Neural progenitor cell (in vitro differentiated cells): ENCODE data around the gene SLC25A44. TPM values are rescaled to one million over a fixed set of nuclear protein-coding genes. Genes with fewer than 3 reads are reported as not detected.
"Not testable (repeated sequence)": the region's sequence is repeated elsewhere in the genome, so short reads cannot be mapped to it uniquely, and the experiment has no call there.

Source experiments
- DNase-seq: peaks from one replicate; pipeline ENCODE4 v3.0.0-alpha.2; 2016; ENCODE audit warnings: low spot score
- H2AFZ ChIP-seq: fragments of 200-600 bp; sonication (generic); replicated peaks from 2 replicates; pipeline ENCODE4 v1.6.1; 2016; ENCODE audit warnings: antibody characterized with exemption
- H3F3A ChIP-seq: fragments of 200-600 bp; sonication (generic); 2 replicates; pipeline ENCODE4 v1.6.1; 2016; ENCODE audit warnings: antibody characterized with exemption, low read depth
- H3K27ac ChIP-seq: fragments of 200-600 bp; sonication (generic); 2 replicates; pipeline ENCODE4 v1.5.1; 2016; ENCODE audit warnings: mild to moderate bottlenecking
- H3K27me3 ChIP-seq: fragments of 200-600 bp; sonication (generic); 2 replicates; pipeline ENCODE4 v1.6.1; 2016; ENCODE audit warnings: mild to moderate bottlenecking, moderate library complexity
- H3K36me3 ChIP-seq: fragments of 200-600 bp; sonication (generic); 2 replicates; pipeline ENCODE4 v1.5.1; 2016
- H3K4me1 ChIP-seq: fragments of 200-600 bp; sonication (generic); 2 replicates; pipeline ENCODE4 v1.6.1; 2016; ENCODE audit warnings: mixed run types
- H3K4me2 ChIP-seq: fragments of 200-600 bp; sonication (generic); 2 replicates; pipeline ENCODE4 v1.6.1; 2016
- H3K4me3 ChIP-seq: fragments of 200-600 bp; sonication (generic); 2 replicates; pipeline ENCODE4 v1.5.1; 2016
- H3K79me2 ChIP-seq: fragments of 200-600 bp; sonication (generic); 2 replicates; pipeline ENCODE4 v1.6.1; 2016; ENCODE audit warnings: low read depth
- H3K9ac ChIP-seq: fragments of 200-600 bp; sonication (generic); 2 replicates; pipeline ENCODE4 v1.6.1; 2016
- H3K9me3 ChIP-seq: fragments of 200-600 bp; sonication (generic); 2 replicates; pipeline ENCODE4 v1.5.1; 2016; ENCODE audit warnings: low read depth
- H4K20me1 ChIP-seq: fragments of 200-600 bp; sonication (generic); 2 replicates; pipeline ENCODE4 v1.6.1; 2016; ENCODE audit warnings: low read depth
- H3K27ac Mint-ChIP-seq: 3 replicates; pipeline ENCODE4 v1.8.0; 2021; ENCODE audit warnings: mixed read lengths
- H3K27me3 Mint-ChIP-seq: 2 replicates; pipeline ENCODE4 v1.8.0; 2022; ENCODE audit warnings: low read depth, mild to moderate bottlenecking, inconsistent platforms, moderate library complexity, mixed read lengths; ENCODE audit not compliant: insufficient read depth
- H3K36me3 Mint-ChIP-seq: 3 replicates; pipeline ENCODE4 v1.8.0; 2021; ENCODE audit warnings: mixed read lengths
- H3K4me1 Mint-ChIP-seq: 3 replicates; pipeline ENCODE4 v1.8.0; 2021; ENCODE audit warnings: mixed read lengths
- H3K4me3 Mint-ChIP-seq: 3 replicates; pipeline ENCODE4 v1.8.0; 2021; ENCODE audit warnings: mild to moderate bottlenecking, moderate library complexity, mixed read lengths
- H3K9me3 Mint-ChIP-seq: 3 replicates; pipeline ENCODE4 v1.8.0; 2020; ENCODE audit warnings: mixed read lengths
- EZH2 ChIP-seq: fragments of 200-600 bp; sonication (generic); IDR thresholded peaks from 2 replicates; pipeline ENCODE4 v1.6.1; 2017; ENCODE audit warnings: antibody characterized with exemption, mild to moderate bottlenecking, moderate library complexity
- EZH2phosphoT487 ChIP-seq: fragments of 200-600 bp; sonication (generic); IDR thresholded peaks from 2 replicates; pipeline ENCODE4 v1.6.1; 2017; ENCODE audit warnings: antibody characterized with exemption
- total RNA-seq: library from RNA; depleted of rRNA; stranded (reverse); fragments of >200 nt; gene quantifications from 2 replicates; pipeline ENCODE4 v1.2.3, GENCODE V29; 2015; ENCODE audit warnings: low replicate concordance
- TF ChIP-seq, protein P1 (sequence below): fragments of 200-600 bp; sonication (generic); IDR thresholded peaks from 2 replicates; pipeline ENCODE4 v1.5.1; 2017; ENCODE audit warnings: antibody characterized with exemption, mild to moderate bottlenecking

SLC25A44 gene
- total RNA-seq, 1 donor from 2014 or later = 4.6 TPM

DNA sequence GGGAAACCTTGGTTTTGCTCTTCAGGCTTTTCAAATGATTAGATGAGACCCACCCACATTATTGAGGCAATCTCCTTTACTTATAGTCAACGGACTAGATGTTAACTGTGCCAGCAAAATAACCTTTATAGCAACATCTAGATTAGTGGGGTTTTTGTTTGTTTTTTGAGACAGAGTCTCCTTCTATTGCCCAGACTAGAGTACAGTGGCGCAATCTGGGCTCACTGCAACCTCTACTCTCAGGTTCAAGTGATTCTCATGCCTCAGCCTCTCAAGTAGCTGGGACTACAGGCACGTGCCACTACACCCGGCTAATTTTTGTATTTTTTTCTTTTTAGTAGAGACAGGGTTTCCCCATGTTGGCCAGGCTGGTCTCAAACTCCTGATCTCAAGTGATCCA lies 3.6 kb upstream of the SLC25A44 start:
- H3K36me3 ChIP-seq, H3K9me3 ChIP-seq, H3K27ac ChIP-seq, H3K36me3 Mint-ChIP-seq, H3K27ac Mint-ChIP-seq, H3K4me2 ChIP-seq, H2AFZ ChIP-seq, H3F3A ChIP-seq, H3K9ac ChIP-seq, H3K4me3 ChIP-seq, H3K4me3 Mint-ChIP-seq, DNase-seq, H3K4me1 ChIP-seq, H4K20me1 ChIP-seq, H3K27me3 Mint-ChIP-seq, H3K27me3 ChIP-seq: not testable (repeated sequence)
- H3K79me2 ChIP-seq = peaks cover 11% of the 10 kb centered on the region
- H3K4me1 Mint-ChIP-seq = peaks cover 15% of the 10 kb centered on the region
- peaks cover 11% of the 10 kb centered on the region for H3K9me3 Mint-ChIP-seq

DNA sequence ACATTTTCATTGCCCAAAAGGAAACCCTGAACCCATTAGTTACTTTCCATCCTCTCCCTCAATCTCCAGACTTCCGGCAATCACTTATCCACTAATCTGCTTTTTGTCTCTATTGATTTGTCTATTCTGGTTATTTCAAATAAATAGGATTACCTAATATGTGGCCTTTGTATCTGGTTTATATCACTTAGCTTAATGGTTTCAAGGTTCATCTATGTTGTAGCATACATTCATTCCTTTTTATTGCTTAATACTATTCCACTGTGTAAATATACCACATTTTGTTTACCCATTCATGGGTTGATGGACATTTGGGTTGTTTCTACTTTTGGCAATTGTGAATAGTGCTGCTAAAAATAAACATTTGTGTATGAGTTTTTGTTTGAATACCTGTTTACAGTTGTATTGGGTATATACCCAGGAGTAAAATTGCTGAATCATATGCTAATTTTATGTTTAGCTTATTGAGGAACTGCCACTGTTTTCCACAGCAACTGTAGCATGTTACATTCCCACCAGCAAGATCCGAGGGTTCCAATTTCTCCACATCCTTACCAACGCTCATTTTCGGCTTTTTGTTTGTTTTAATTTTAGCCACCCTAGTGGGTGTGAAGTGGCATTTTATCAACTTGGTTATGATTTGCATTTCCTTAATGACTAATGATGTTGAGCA lies 2.5 kb upstream of the SLC25A44 start:
- TF ChIP-seq, protein P1, sequence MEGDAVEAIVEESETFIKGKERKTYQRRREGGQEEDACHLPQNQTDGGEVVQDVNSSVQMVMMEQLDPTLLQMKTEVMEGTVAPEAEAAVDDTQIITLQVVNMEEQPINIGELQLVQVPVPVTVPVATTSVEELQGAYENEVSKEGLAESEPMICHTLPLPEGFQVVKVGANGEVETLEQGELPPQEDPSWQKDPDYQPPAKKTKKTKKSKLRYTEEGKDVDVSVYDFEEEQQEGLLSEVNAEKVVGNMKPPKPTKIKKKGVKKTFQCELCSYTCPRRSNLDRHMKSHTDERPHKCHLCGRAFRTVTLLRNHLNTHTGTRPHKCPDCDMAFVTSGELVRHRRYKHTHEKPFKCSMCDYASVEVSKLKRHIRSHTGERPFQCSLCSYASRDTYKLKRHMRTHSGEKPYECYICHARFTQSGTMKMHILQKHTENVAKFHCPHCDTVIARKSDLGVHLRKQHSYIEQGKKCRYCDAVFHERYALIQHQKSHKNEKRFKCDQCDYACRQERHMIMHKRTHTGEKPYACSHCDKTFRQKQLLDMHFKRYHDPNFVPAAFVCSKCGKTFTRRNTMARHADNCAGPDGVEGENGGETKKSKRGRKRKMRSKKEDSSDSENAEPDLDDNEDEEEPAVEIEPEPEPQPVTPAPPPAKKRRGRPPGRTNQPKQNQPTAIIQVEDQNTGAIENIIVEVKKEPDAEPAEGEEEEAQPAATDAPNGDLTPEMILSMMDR = no peak
- TF ChIP-seq EZH2phosphoT487 (no peak), EZH2 (no peak)
- H3K27me3 Mint-ChIP-seq = peaks cover 3% of the 10 kb centered on the region
- H3K4me3 ChIP-seq = no peak overlapping the region
- no peak overlapping the region for H3K4me3 Mint-ChIP-seq
- H3K4me2 ChIP-seq = no peak overlapping the region
- no peak overlapping the region for H3K27ac ChIP-seq
- H3K9me3 Mint-ChIP-seq = peaks cover 11% of the 10 kb centered on the region
- no peaks in the 10 kb centered on the region for H3K27me3 ChIP-seq
- no peaks in the 10 kb centered on the region for H3K36me3 ChIP-seq
- peaks cover 3% of the 10 kb centered on the region for H3K4me1 ChIP-seq
- H3K9me3 ChIP-seq = no peaks in the 10 kb centered on the region
- no peak overlapping the region for H2AFZ ChIP-seq
- peaks cover 23% of the 10 kb centered on the region for H3K79me2 ChIP-seq
- peaks cover 17% of the 10 kb centered on the region for H3K4me1 Mint-ChIP-seq
- H3K9ac ChIP-seq = no peak overlapping the region
- H3K27ac Mint-ChIP-seq = no peak overlapping the region
- DNase-seq = no peak
- peaks cover 2% of the 10 kb centered on the region for H3K36me3 Mint-ChIP-seq
- no peaks in the 10 kb centered on the region for H3F3A ChIP-seq
- H4K20me1 ChIP-seq = peaks cover 6% of the 10 kb centered on the region

DNA sequence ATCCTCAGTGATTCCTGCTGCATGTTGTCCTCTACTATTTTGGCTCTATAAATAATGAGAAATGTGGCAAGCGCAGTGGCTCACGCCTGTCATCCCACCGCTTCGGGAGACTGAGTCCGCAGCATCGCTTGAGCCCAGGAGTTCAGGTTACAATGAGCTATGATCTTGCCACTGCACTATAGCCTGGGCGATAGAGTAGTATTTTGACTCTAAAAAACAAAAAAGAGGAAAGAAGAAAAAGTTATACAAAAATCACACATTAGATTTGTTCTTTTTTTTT lies 756 bp upstream of the SLC25A44 start:
- H3K4me3 Mint-ChIP-seq = peak overlapping the region; percentile 98
- peaks cover 2% of the 10 kb centered on the region for H3K27me3 Mint-ChIP-seq
- no peak overlapping the region for H3K9ac ChIP-seq
- H3F3A ChIP-seq = no peaks in the 10 kb centered on the region
- H3K79me2 ChIP-seq = peaks cover 40% of the 10 kb centered on the region
- peaks cover 3% of the 10 kb centered on the region for H3K4me1 ChIP-seq
- peak overlapping the region; percentile 53 for H2AFZ ChIP-seq
- TF ChIP-seq, protein P1 = no peak
- TF ChIP-seq EZH2phosphoT487 (no peak), EZH2 (no peak)
- H3K36me3 ChIP-seq = no peaks in the 10 kb centered on the region
- no peak for DNase-seq
- peaks cover 3% of the 10 kb centered on the region for H3K9me3 Mint-ChIP-seq
- peaks cover 2% of the 10 kb centered on the region for H3K36me3 Mint-ChIP-seq
- peak overlapping the region; percentile 63 for H3K4me2 ChIP-seq
- peaks cover 6% of the 10 kb centered on the region for H4K20me1 ChIP-seq
- H3K4me3 ChIP-seq = peak overlapping the region; percentile 84
- peak overlapping the region; percentile 36 for H3K27ac ChIP-seq
- peak overlapping the region; percentile 9 for H3K27ac Mint-ChIP-seq
- peaks cover 17% of the 10 kb centered on the region for H3K4me1 Mint-ChIP-seq
- H3K27me3 ChIP-seq = no peaks in the 10 kb centered on the region
- H3K9me3 ChIP-seq = no peaks in the 10 kb centered on the region

DNA sequence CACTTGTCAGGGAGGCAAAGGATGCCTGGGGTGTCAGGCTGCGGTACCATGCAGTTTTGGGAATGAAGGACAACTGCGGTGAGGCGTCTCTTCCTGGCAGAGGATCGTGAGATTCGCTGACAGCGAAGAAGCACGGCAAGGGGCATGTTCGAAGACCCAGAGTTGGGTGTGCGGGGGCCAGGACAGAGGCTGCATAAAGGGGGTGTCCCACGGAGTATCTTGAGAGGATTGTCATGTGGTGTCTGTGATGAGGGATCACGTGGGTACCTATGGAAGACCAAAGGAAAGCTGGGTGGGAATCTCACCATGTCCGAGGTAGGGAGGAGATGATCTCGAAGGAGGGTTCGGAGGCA lies 372 bp downstream of the SLC25A44 start:
- Mint-ChIP-seq H3K4me3 (peak overlapping the region; percentile 98), H3K4me1 (peaks cover 17% of the 10 kb centered on the region), H3K27ac (peak overlapping the region; percentile 90), H3K36me3 (peaks cover 2% of the 10 kb centered on the region), H3K9me3 (no peaks in the 10 kb centered on the region), H3K27me3 (peaks cover 2% of the 10 kb centered on the region)
- H3K79me2 ChIP-seq = peaks cover 47% of the 10 kb centered on the region
- H2AFZ ChIP-seq = peak overlapping the region; percentile 27
- H4K20me1 ChIP-seq = peaks cover 6% of the 10 kb centered on the region
- no peaks in the 10 kb centered on the region for H3K9me3 ChIP-seq
- H3K27me3 ChIP-seq = no peaks in the 10 kb centered on the region
- H3K9ac ChIP-seq = peak overlapping the region; percentile 83
- DNase-seq = no peak
- H3K4me1 ChIP-seq = peaks cover 3% of the 10 kb centered on the region
- H3K4me2 ChIP-seq = peak overlapping the region; percentile 85
- no peak overlapping the region for H3K27ac ChIP-seq
- H3K36me3 ChIP-seq = no peaks in the 10 kb centered on the region
- TF ChIP-seq EZH2 (no peak), EZH2phosphoT487 (no peak)
- TF ChIP-seq, protein P1 = no peak
- H3F3A ChIP-seq = no peaks in the 10 kb centered on the region
- H3K4me3 ChIP-seq = peak overlapping the region; percentile 84
